ENCODE measurements around the gene MAPKAP1.

GRCh38 chr9:125517577-125517976, 189.4 kb downstream of the MAPKAP1 start:
- no peak for TF ChIP-seq HDGF (IDR thresholded peaks at IDR 0.05; ENCODE audit: borderline replicate concordance)
- no peak for TF ChIP-seq FOXA1 (IDR thresholded peaks at IDR 0.05)
- TF ChIP-seq FOXM1 (IDR thresholded peaks at IDR 0.05; ENCODE audit: borderline replicate concordance) = no peak

Measured in HEK293T (cell line).